Measurements from ENCODE around the gene CARD14. TPM values are rescaled to one million over a fixed set of nuclear protein-coding genes. Genes with fewer than 3 reads are reported as not detected.
"Not testable (repeated sequence)": the region's sequence is repeated elsewhere in the genome, so short reads cannot be mapped to it uniquely, and the experiment has no call there.

CARD14 gene
- total RNA-seq, 2 donors from 2014 or later: 0.29 to 0.54 TPM

DNA sequence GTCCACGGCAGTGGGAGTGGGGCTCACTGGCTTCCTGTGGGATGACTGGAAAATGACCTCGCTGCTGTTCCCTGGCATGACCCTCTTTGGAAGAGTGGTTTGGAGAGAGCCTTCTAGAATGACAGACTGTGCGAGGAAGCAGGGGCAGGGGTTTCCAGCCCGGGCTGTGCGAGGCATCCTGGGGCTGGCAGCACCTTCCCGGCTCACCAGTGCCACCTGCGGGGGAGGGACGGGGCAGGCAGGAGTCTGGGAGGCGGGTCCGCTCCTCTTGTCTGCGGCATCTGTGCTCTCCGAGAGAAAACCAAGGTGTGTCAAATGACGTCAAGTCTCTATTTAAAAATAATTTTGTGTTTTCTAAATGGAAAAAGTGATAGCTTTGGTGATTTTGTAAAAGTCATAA, 83.0 kb downstream of the CARD14 start:
- Histone ChIP-seq H3K36me3 (no peaks in the 10 kb centered on the region), H3K27me3 (no peaks in the 10 kb centered on the region), H3K4me1 (peaks cover 7% of the 10 kb centered on the region), H3K9me3 (no peaks in the 10 kb centered on the region), H3K4me3 (no peak overlapping the region), H3K27ac (no peak overlapping the region), H3K9ac (ENCODE audit: low read depth in 2 of 2, low read length in 2 of 2) (peak overlapping the region in 1 of 2 donors; percentile 5)
- intact Hi-C loops (cut with DNase I): loop anchor here (5.0 to 10.0 kb wide), 2 partner anchors 108 to 171 kb away; partner anchors contain the start of gene EIF4A3
- DNase-seq: peak; percentile 82
- TF ChIP-seq, protein P1, sequence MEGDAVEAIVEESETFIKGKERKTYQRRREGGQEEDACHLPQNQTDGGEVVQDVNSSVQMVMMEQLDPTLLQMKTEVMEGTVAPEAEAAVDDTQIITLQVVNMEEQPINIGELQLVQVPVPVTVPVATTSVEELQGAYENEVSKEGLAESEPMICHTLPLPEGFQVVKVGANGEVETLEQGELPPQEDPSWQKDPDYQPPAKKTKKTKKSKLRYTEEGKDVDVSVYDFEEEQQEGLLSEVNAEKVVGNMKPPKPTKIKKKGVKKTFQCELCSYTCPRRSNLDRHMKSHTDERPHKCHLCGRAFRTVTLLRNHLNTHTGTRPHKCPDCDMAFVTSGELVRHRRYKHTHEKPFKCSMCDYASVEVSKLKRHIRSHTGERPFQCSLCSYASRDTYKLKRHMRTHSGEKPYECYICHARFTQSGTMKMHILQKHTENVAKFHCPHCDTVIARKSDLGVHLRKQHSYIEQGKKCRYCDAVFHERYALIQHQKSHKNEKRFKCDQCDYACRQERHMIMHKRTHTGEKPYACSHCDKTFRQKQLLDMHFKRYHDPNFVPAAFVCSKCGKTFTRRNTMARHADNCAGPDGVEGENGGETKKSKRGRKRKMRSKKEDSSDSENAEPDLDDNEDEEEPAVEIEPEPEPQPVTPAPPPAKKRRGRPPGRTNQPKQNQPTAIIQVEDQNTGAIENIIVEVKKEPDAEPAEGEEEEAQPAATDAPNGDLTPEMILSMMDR (IDR thresholded peaks at IDR 0.05): peak; percentile 78

DNA sequence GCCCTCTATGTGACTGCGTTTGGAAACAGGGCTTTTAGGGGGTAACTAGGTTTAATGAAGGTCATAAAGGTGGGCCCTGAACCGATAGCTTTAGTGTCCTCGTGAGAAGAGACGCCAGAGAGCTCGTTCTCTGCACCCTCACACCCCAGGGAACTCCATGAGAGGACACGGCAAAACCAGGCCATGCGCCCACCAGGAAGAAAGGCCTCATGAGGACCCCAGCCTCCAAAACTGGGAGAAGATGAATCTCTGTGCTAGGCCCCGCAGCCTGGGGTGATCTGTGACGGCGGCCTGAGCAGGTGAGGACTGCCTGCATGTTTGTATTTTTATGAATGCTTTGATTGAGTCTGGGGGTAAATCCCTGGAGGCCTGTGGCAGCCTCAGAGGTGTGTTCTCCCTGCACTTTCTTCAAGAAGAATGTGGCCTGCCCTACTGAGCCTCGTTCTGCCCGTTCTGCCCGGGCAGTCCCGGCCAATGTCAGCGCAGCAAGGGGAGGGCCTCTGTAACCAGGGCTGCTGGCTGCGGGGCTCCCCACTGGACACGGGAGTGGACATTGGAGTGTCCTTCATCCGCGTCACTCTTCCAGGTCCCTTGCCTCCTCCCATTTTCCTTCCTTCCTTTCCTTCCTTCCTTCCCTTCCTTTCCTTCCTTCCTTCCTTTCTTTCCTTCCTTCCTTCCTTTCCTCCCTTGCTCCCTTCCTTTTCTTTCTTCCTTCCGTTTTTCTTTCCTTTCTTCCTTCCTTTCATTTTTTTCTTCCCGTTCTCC, 84.0 kb downstream of the CARD14 start:
- no peak for DNase-seq
- peaks cover 9% of the 10 kb centered on the region for H3K4me1 ChIP-seq
- peak overlapping the region; percentile 73 for H3K27ac ChIP-seq
- TF ChIP-seq, protein P1 (IDR thresholded peaks at IDR 0.05): no peak
- no peaks in the 10 kb centered on the region for H3K27me3 ChIP-seq
- intact Hi-C loops (cut with DNase I): loop anchor here (5.0 to 10.0 kb wide), 2 partner anchors 109 to 172 kb away; partner anchors contain the start of gene EIF4A3
- no peaks in the 10 kb centered on the region for H3K9me3 ChIP-seq
- no peak overlapping the region for H3K4me3 ChIP-seq
- no peaks in the 10 kb centered on the region for H3K36me3 ChIP-seq
- no peak overlapping the region for H3K9ac ChIP-seq (ENCODE audit: low read depth in 2 of 2, low read length in 2 of 2)

DNA sequence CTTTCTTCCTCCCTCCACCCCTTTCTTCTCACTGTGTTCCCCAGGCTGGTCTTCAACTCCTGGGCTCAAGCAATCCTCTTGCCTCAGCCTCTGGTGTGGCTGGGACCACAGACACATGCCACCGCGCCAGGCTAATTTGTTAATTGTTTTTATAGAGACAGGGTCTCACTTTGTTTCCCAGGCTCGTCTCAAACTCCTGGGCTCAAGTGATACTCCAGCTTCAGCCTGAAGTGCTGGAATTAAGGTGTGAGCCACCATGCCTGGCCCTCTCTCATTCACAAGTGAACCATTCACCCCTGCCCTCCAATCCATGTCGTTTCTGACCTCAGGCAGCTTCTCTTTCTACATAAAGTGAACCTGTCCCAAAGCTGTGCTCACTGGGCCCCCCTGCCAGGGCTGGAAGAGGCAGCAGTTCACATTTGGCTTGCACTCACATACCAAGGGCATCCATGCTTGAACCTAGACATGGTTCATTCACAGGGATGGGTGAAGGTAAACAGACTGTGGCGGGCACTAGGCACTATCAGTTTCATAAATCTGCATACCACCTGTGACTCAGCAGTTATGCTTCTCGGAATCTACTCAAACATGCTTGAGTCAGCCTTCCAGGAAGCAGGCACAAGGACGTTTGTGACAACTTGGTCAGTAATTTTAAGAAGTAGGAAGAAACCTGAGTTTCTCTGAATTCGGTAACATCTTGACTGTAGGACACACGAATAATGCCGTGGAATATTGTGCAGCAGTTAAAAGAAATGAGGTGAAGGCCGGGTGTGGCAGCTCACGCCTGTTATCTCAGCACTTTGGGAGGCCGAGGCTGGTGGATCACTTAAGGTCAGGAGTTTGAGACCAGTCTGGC, 84.8 kb downstream of the CARD14 start:
- H3K36me3 ChIP-seq: no peaks in the 10 kb centered on the region
- TF ChIP-seq, protein P1 (IDR thresholded peaks at IDR 0.05): no peak
- H3K27me3 ChIP-seq: no peaks in the 10 kb centered on the region
- H3K9me3 ChIP-seq: no peaks in the 10 kb centered on the region
- peak overlapping the region; percentile 73 for H3K27ac ChIP-seq
- H3K4me1 ChIP-seq: peaks cover 11% of the 10 kb centered on the region
- intact Hi-C loops (cut with DNase I): loop anchor here (5.0 to 10.0 kb wide), 2 partner anchors 110 to 172 kb away; partner anchors contain the start of gene EIF4A3
- H3K9ac ChIP-seq (ENCODE audit: low read depth in 2 of 2, low read length in 2 of 2): peak overlapping the region in 1 of 2 donors; percentile 14
- DNase-seq: peak; percentile 79
- H3K4me3 ChIP-seq: no peak overlapping the region

DNA sequence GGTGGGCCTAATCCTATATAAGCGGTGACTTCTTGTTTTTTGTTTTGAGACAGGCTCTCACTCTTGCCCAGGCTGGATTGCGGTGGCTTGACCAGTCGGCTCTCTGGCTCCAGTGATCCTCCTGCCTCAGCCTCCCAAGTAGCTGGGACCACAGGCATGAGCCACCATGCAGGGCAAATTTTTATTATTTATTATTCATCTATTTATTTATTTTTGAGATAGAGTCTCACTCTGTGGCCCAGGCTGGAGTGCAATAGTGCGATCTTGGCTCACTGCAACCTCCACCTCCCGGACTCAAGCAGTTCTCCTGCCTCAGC, 86.2 kb downstream of the CARD14 start:
- Histone ChIP-seq H3K27ac (no peak overlapping the region), H3K9me3 (no peaks in the 10 kb centered on the region), H3K4me1 (peaks cover 11% of the 10 kb centered on the region), H3K9ac (ENCODE audit: low read depth in 2 of 2, low read length in 2 of 2) (no peak overlapping the region), H3K27me3 (no peaks in the 10 kb centered on the region), H3K4me3 (no peak overlapping the region), H3K36me3 (no peaks in the 10 kb centered on the region)
- TF ChIP-seq, protein P1 (IDR thresholded peaks at IDR 0.05): no peak
- DNase-seq: no peak
- intact Hi-C loops (cut with DNase I): loop anchor here (10.0 kb wide), 1 partner anchor 111 kb away; the partner anchor contains the start of gene EIF4A3

DNA sequence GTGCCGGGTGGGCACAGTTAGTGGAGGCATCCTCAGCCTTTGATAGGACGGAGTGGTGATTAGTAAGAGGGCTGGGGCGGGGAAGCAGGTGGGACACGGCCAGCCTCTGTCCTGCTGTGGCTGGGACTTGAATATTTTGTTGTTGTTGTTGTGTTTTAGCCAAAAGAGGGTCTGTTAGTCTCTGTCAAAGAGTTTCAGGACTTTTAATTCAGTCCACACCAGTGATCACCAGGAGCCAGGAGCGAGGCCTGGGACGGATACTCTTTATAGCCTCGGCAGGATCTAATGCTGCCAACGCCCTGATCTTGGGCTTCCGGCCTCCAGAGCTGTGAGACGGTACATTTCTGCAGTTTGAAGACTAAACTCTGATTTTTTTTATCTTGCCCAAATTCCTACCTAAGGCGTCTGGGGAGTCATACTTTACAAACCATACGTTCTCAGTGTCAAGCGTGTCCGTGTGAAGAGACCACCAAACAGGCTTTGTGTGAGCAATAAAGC, 87.9 kb downstream of the CARD14 start:
- TF ChIP-seq, protein P1 (IDR thresholded peaks at IDR 0.05): no peak
- Histone ChIP-seq H3K9ac (ENCODE audit: low read depth in 2 of 2, low read length in 2 of 2) (peak overlapping the region in 1 of 2 donors; percentile 34), H3K9me3 (no peaks in the 10 kb centered on the region), H3K36me3 (no peaks in the 10 kb centered on the region), H3K4me1 (peaks cover 14% of the 10 kb centered on the region), H3K4me3 (no peak overlapping the region), H3K27me3 (no peaks in the 10 kb centered on the region), H3K27ac (peak overlapping the region; percentile 87)
- peak; percentile 74 for DNase-seq
- intact Hi-C loops (cut with DNase I): loop anchor here (10.0 kb wide), 1 partner anchor 113 kb away; the partner anchor contains the start of gene EIF4A3

DNA sequence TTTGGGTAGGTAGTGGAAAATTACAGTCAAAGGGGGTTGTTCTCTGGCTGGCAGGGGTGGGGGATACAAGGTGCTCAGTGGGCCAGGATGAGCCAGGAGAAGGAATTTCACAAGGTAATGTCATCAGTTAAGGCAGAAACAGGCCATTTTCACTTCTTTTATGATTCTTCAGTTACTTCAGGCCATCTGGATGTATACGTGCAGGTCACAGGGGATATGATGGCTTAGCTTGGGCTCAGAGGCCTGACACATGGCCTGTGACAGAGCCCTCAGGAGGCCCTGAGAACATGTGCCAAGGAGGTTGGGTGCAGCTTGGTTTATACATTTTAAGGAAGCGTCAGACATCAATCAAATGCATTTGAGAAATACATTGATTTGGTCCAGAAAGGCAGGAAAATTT, 88.5 kb downstream of the CARD14 start:
- intact Hi-C loops (cut with DNase I): loop anchor here (10.0 kb wide), 1 partner anchor 113 kb away; the partner anchor contains the start of gene EIF4A3
- Histone ChIP-seq H3K4me1 (peaks cover 19% of the 10 kb centered on the region), H3K27ac (peak overlapping the region; percentile 87)
- not testable (repeated sequence) for H3K9me3 ChIP-seq; H3K9ac ChIP-seq (ENCODE audit: low read depth in 2 of 2, low read length in 2 of 2); DNase-seq; H3K36me3 ChIP-seq; H3K27me3 ChIP-seq; H3K4me3 ChIP-seq
